Right atrium auricular region (tissue), 2 donors: ENCODE data around the gene EDAR. TPM values are rescaled to one million over a fixed set of nuclear protein-coding genes. Genes with fewer than 3 reads are reported as not detected.

Experiments used
- DNase-seq: peaks from one replicate; pipeline ENCODE4 v3.0.0-alpha.2; 2019; ENCODE audit warnings: low spot score
- H3K27ac ChIP-seq, 2 donors: fragments of 200-600 bp; sonication (generic); 1 replicate in 1 of 2; 2 replicates in 1 of 2; pipeline ENCODE4 v1.5.1; 2016 to 2019
- H3K27me3 ChIP-seq, 2 donors: fragments of 200-600 bp; sonication (generic); one replicate each; pipeline versions ENCODE4 v1.5.1 to v1.6.0; 2017 to 2019
- H3K36me3 ChIP-seq: fragments of 200-600 bp; sonication (generic); one replicate; pipeline ENCODE4 v1.5.1; 2016
- H3K4me1 ChIP-seq, 2 donors: fragments of 200-600 bp; sonication (generic); one replicate each; pipeline versions ENCODE4 v1.5.1 to v1.6.0; 2017 to 2019
- H3K4me3 ChIP-seq, 2 donors: fragments of 200-600 bp; sonication (generic); 1 replicate in 1 of 2; 2 replicates in 1 of 2; pipeline ENCODE4 v1.5.1; 2017 to 2019; ENCODE audit warnings: mild to moderate bottlenecking in 1 of 2, moderate library complexity in 1 of 2
- H3K9me3 ChIP-seq, 2 donors: fragments of 200-600 bp; sonication (generic); one replicate each; pipeline ENCODE4 v1.5.1; 2019
- total RNA-seq, 2 donors: library from RNA; depleted of rRNA; stranded (reverse); fragments of >200 nt; gene quantifications; one replicate each; pipeline ENCODE4 v1.1.0, GENCODE V29; 2016
- TF ChIP-seq, protein P1 (sequence below), 2 donors: fragments of 200-600 bp; sonication (generic); IDR thresholded peaks; one replicate each; pipeline ENCODE4 v1.5.1; 2019; ENCODE audit warnings: antibody characterized with exemption in 2 of 2

The EDAR gene
- total RNA-seq, 2 donors from 2014 or later = not detected

DNA sequence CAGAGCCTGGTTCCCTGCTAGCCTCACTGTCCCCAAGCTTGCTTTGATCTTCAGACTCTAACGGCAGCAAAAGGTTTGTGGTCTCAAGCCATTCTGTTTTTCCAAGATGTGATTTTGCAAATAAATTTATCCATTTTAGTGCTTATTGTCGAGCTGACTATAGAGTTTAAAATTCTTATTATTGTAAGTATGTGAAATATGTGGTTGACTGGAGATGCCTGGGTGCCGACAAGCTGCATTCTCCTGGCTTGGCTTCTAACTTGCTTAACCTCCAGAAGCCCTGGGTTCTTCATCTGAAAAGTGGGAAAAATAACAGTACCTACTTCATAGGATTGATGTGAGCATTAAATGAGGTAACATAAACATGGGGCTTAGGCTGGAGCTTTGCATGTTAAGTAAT, 9.9 kb upstream of the EDAR start:
- Histone ChIP-seq H3K9me3 (no peaks in the 10 kb centered on the region), H3K27me3 (no peaks in the 10 kb centered on the region), H3K36me3 (no peaks in the 10 kb centered on the region), H3K4me3 (no peak overlapping the region), H3K4me1 (no peaks in the 10 kb centered on the region), H3K27ac (no peak overlapping the region)
- TF ChIP-seq, protein P1, sequence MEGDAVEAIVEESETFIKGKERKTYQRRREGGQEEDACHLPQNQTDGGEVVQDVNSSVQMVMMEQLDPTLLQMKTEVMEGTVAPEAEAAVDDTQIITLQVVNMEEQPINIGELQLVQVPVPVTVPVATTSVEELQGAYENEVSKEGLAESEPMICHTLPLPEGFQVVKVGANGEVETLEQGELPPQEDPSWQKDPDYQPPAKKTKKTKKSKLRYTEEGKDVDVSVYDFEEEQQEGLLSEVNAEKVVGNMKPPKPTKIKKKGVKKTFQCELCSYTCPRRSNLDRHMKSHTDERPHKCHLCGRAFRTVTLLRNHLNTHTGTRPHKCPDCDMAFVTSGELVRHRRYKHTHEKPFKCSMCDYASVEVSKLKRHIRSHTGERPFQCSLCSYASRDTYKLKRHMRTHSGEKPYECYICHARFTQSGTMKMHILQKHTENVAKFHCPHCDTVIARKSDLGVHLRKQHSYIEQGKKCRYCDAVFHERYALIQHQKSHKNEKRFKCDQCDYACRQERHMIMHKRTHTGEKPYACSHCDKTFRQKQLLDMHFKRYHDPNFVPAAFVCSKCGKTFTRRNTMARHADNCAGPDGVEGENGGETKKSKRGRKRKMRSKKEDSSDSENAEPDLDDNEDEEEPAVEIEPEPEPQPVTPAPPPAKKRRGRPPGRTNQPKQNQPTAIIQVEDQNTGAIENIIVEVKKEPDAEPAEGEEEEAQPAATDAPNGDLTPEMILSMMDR (IDR thresholded peaks at IDR 0.05) = no peak
- DNase-seq = no peak

DNA sequence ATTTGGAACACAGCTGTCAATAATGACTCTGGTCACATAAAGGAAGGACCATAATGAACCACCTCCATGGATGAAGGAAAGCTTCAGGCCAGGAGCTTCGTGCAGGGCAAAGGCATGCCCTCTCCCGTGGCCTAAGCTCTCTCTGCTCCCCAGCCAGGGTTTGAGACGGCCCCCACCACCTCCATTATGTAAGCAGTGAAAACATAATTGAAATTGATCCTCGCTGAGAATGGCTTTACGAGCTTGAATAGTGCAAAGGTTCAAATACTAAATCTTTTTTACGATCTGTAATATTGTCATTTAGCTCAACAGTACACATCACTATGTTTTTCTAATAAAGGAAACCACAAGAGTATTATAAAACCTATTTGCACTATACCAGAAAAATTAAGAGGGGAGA, 5.2 kb upstream of the EDAR start:
- no peaks in the 10 kb centered on the region for H3K4me1 ChIP-seq
- TF ChIP-seq, protein P1 (IDR thresholded peaks at IDR 0.05) = no peak
- no peaks in the 10 kb centered on the region for H3K9me3 ChIP-seq
- no peaks in the 10 kb centered on the region for H3K36me3 ChIP-seq
- DNase-seq = no peak
- H3K27me3 ChIP-seq = no peaks in the 10 kb centered on the region
- no peak overlapping the region for H3K4me3 ChIP-seq
- no peak overlapping the region for H3K27ac ChIP-seq

DNA sequence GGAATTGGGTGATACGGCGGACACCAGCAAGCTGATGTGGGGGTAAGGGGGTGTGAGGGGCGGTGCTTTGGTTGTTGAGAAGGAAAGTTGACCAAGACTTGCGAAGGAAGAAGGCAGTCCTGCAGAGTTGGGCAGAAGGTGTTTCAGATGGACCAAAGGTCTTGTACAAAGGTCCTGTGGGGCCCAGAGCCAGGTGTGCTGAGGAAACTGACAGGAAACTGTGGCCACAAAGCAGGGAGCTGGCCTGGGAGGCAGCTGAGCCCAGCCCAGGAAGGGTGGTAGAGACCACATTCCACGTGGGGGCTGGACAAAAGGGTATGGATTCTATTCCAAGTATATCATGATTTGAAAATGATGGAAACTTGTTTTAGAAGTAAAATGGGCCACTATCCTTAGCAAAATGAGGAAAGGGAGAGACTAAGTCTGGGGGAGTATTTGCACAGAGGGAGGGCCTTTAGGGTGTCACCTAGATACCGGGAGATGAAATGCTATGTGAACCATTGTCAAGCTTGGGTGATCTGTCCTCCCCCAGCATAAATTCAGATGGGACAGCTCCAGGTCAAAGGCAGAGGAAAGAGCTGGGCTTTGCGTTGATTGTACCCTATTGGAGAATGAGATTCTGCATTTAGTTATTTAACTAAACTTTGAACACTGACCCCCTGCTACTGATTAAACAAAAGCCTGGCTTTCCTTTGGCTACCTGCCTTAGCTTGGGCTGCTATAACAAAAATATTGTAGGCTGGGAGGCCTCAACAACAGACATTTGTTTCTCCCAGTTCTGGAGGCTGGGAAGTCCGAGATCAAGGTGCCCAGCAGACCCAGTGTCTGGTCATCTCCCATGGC, 4.3 kb upstream of the EDAR start:
- H3K27me3 ChIP-seq = no peaks in the 10 kb centered on the region
- no peak overlapping the region for H3K4me3 ChIP-seq
- no peaks in the 10 kb centered on the region for H3K4me1 ChIP-seq
- no peak for DNase-seq
- TF ChIP-seq, protein P1 (IDR thresholded peaks at IDR 0.05) = no peak
- no peak overlapping the region for H3K27ac ChIP-seq
- H3K9me3 ChIP-seq = no peaks in the 10 kb centered on the region
- no peaks in the 10 kb centered on the region for H3K36me3 ChIP-seq

DNA sequence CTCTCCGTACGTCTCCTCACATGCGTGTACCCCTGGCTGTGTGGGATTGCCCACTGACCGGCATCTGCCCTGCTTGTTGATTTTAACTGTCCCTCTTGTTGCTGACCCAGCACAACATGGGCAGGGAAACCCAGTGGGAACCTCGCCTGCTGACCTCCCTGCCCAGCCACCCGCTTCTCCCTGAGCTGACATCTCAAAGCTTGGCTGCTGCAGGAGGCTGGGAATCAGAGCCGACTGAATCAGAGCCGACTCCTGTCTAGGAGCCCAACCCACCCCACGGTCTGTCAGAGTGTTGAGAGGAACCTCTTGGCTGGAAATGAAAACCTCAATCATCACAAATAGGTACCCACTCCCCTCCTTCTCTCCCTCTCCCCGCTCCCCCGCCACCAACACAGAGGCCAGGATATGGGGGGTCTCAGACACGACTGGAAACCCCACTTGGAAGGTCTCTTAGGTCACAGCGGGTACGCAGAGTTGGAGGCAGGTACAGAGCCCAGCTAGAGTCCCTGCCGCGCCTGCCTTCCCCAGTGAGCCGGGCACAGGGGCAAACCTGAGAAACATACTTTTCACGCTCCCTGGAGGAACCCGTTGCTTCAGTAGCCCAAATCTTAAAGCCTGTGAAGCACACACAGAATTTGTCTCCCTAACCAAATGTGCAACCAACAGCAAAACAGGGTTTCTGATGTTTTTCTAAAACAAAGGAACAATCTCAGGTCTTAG, 784 bp downstream of the EDAR start:
- no peaks in the 10 kb centered on the region for H3K9me3 ChIP-seq
- TF ChIP-seq, protein P1 (IDR thresholded peaks at IDR 0.05) = no peak
- no peak overlapping the region for H3K27ac ChIP-seq
- no peaks in the 10 kb centered on the region for H3K36me3 ChIP-seq
- H3K4me1 ChIP-seq = no peaks in the 10 kb centered on the region
- H3K27me3 ChIP-seq = no peaks in the 10 kb centered on the region
- H3K4me3 ChIP-seq = no peak overlapping the region
- no peak for DNase-seq

DNA sequence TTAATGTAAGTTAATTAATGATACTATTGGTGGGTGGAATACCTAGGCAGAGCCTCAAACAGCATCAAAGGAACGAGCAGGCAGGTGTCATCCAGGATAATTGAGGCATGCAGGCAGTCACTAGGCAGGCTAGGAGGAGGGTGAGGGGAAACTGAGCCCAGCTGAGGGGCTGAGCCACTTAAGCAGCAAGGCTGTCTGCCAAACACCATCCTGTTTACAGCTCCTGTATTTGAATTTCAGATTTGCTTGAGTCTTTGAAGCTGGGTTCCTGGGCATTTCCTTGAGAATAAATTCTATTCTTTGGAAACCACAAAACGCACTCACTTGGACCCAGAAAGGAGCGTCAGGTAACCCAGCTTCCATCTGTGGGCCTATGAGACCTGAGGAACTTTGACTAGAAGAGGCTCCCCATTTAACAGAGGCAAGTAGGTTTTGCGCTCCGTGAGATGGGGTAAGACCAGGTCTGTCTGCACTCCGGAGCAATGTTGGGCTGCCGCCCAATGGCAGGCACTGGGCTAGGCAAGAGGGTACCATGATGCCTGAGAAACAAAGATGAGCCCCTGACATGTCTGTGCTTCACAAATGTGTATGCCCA, 2.0 kb downstream of the EDAR start:
- H3K27ac ChIP-seq = no peak overlapping the region
- TF ChIP-seq, protein P1 (IDR thresholded peaks at IDR 0.05) = no peak
- H3K4me1 ChIP-seq = no peaks in the 10 kb centered on the region
- no peak overlapping the region for H3K4me3 ChIP-seq
- no peaks in the 10 kb centered on the region for H3K36me3 ChIP-seq
- H3K27me3 ChIP-seq = no peaks in the 10 kb centered on the region
- no peak for DNase-seq
- H3K9me3 ChIP-seq = no peaks in the 10 kb centered on the region
